ENCODE results near the gene ZFR2.

DNA sequence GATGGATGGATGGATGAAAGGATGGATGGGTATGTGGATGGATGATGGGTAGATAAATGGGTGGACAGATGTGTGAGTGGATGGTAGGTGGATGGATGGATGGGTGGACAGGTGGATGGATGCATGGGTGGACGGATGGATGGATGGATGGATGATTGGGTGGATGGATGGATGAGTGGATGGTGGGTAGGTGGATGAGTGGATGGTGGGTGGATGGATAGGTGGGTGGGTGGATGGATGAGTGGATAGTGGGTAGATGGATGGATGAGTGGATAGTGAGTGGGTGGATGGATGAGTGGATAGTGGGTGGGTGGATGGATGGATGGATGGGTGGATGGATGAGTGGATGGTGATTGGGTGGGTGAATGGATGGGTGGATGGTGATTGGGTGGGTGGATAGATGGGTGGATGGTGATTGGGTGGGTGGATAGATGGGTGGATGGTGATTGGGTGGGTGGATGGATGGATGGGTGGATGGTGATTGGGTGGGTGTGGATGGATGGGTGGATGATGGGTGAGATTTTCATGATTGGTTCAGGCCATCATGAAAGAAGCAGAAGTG lies 92.3 kb downstream of the ZFR2 start:
- TF ChIP-seq, protein P1, sequence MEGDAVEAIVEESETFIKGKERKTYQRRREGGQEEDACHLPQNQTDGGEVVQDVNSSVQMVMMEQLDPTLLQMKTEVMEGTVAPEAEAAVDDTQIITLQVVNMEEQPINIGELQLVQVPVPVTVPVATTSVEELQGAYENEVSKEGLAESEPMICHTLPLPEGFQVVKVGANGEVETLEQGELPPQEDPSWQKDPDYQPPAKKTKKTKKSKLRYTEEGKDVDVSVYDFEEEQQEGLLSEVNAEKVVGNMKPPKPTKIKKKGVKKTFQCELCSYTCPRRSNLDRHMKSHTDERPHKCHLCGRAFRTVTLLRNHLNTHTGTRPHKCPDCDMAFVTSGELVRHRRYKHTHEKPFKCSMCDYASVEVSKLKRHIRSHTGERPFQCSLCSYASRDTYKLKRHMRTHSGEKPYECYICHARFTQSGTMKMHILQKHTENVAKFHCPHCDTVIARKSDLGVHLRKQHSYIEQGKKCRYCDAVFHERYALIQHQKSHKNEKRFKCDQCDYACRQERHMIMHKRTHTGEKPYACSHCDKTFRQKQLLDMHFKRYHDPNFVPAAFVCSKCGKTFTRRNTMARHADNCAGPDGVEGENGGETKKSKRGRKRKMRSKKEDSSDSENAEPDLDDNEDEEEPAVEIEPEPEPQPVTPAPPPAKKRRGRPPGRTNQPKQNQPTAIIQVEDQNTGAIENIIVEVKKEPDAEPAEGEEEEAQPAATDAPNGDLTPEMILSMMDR (IDR thresholded peaks at IDR 0.05; ENCODE audit: borderline replicate concordance, extremely low read depth, low read length, poor library complexity, severe bottlenecking) = no peak
- no peak for TF ChIP-seq EZH2 (IDR thresholded peaks at IDR 0.05; ENCODE audit: borderline replicate concordance, low read depth, low read length, severe bottlenecking)

Measured in DND-41 (cell line).